GM18867 (cell line): ENCODE measurements around the gene WDTC1.
"Not testable (repeated sequence)": the region's sequence is repeated elsewhere in the genome, so short reads cannot be mapped to it uniquely, and the experiment has no call there.

Experiments
- ATAC-seq: cut with Tn5 transposase; IDR thresholded peaks from one replicate; pipeline ENCODE4 v1.9.1; 2021; ENCODE audit warnings: mild to moderate bottlenecking, moderate library complexity; ENCODE audit not compliant: unreplicated experiment

WDTC1 gene, protein sequence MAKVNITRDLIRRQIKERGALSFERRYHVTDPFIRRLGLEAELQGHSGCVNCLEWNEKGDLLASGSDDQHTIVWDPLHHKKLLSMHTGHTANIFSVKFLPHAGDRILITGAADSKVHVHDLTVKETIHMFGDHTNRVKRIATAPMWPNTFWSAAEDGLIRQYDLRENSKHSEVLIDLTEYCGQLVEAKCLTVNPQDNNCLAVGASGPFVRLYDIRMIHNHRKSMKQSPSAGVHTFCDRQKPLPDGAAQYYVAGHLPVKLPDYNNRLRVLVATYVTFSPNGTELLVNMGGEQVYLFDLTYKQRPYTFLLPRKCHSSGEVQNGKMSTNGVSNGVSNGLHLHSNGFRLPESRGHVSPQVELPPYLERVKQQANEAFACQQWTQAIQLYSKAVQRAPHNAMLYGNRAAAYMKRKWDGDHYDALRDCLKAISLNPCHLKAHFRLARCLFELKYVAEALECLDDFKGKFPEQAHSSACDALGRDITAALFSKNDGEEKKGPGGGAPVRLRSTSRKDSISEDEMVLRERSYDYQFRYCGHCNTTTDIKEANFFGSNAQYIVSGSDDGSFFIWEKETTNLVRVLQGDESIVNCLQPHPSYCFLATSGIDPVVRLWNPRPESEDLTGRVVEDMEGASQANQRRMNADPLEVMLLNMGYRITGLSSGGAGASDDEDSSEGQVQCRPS

GRCh38 chr1:27234049-27234882, at the start of gene WDTC1:
TSS of gene WDTC1 (plus strand) at chr1:27234632. CDS start at chr1:27261055, 26,423 bp downstream.
- peak; percentile 93 for ATAC-seq

GRCh38 chr1:27184665-27185064, 49.8 kb upstream of the WDTC1 start:
- not testable (repeated sequence) for ATAC-seq

DNA sequence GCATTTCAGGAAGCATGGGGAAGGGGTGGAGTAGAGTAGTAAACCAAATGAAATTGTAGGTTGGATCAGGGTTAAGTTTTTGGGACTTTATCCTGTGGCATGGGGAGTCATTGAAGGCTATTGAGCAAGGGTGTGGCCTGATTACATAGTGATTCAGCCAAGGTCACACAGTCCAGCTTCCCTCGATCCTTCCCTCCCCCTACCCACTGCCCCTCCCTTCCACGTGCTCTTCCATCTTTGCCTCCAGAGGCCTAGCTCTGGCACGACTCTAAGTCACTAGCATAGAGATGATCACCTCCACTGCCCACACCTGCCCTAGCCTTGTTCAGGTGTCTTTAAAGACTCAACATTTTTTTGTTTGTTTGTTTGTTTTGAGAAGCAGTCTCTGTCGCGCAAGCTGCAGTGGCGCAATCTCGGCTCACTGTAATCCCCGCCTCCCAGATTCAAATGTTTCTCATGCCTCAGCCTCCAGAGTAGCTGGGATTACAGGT, 42.3 kb upstream of the WDTC1 start:
- ATAC-seq, result no peak

DNA sequence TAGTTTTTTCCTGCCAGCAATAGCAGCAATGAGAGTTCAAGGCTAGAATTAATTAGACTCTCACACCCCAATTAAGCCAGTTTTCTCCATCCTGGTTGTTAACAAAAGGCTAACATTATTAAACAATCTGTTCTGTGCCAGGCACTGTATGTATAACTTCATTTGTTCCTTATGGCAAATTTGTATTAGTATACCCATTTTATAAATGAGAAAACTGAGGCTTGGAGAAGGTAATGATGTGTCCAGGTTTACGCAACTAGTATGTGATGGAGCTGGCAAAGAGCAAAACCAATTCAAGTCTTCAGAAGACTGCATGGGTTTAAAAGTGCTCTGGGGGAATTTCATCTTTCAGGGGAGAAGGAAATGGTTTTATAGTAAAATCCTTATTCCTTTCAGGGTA, 41.2 kb upstream of the WDTC1 start:
- no peak for ATAC-seq

- ATAC-seq, result no peak
Measured at GRCh38 chr1:27201295-27201694, 33.1 kb upstream of the WDTC1 start.

DNA sequence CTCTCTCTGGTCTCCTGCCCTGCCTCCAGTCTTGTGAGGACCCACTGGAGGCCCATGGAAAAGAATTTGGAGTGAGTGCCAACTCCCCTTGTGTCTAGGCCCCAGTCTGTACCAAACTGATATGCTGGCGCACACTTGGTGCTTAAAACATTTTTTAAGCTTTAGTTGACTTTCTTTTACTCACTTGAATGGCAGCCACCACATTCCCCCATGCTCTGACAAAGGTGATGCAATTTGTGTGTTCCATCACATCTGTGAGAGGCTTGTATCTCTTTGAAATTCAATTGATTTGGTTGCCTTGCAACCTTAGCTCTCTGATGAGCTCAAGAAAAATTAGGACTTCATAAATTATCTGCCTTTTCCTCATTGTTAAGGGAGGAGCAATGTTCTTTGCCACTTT, 30.5 kb upstream of the WDTC1 start:
- no peak for ATAC-seq

DNA sequence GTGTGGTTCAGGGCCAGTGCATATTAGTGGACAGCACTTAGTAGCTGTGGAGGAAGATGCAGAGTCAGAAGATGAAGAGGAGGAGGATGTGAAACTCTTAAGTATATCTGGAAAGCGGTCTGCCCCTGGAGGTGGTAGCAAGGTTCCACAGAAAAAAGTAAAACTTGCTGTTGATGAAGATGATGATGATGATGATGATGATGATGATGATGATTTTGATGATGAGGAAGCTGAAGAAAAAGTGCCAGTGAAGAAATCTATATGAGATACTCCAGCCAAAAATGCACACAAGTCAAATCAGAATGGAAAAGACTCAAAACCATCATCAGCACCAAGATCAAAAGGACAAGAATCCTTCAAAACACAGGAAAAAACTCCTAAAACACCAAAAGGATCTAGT, 27.2 kb upstream of the WDTC1 start:
- ATAC-seq, result not testable (repeated sequence)

DNA sequence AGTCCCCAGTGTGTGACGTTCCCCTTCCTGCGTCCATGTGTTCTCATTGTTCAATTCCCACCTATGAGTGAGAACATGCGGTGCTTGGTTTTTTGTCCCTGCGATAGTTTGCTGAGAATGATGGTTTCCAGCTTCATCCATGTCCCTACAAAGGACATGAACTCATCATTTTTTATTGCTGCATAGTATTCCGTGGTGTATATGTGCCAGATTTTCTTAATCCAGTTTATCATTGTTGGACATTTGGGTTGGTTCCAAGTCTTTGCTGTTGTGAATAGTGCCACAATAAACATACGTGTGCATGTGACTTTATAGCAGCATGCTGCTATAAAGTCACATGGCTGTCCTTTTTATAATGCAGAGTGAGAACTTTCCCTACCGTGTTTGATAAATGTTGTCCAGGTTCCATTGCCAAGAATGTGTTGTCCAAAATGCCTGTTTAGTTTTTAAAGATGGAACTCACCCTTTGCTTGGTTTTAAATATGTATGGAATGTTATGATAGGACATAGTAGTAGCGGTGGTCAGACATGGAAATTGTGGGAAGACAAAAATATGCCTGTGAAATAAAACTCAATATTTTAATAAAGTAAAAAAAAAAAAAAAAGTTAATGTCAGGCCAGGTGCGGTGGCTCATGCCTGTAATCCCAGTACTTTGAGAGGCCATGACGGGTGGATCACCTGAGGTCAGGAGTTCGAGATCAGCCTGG, 26.1 kb upstream of the WDTC1 start:
- ATAC-seq, result not testable (repeated sequence)

- ATAC-seq, result no peak
Measured at GRCh38 chr1:27216466-27216865, 18.0 kb upstream of the WDTC1 start.

DNA sequence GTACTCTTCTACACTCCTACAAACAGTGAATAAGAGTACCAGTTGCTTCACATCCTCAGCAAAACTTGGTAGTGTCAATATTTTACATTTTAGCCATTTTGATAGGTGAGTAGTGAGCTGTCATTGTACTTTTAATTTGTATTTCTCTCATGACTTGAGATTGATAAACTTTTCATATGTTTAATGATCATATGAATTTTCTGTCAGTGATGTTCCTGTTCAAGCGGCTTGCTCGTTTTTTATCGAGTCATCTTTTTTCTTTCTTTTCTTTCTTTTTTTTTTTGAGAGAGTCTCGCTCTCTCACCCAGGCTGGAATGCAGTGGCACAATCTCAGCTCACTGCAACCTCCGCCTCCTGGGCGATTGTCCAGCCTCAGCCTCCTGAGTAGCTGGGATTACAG, 17.0 kb upstream of the WDTC1 start:
- no peak for ATAC-seq

DNA sequence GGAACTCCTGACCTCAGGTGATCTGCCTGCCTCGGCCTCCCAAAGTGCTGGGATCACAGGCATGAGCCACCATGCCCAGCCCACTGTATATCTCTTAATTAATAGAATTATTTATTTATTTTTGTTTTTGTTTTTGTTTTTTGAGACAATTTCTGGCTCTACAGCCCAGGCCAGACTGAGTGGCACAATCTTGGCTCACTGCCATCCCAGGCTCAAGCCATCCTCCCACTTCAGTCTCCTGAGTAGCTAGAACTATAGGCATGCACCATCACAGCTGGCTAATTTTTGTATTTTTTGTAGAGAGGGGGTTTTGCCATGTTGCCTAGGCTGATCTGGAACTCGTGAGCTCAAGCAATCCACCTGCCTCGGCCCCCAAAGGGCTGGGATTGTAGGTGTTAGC, 15.7 kb upstream of the WDTC1 start:
- no peak for ATAC-seq

- ATAC-seq, result no peak
Measured at GRCh38 chr1:27220096-27220495, 14.3 kb upstream of the WDTC1 start.

- ATAC-seq, result not testable (repeated sequence)
Measured at GRCh38 chr1:27220702-27221497, 13.5 kb upstream of the WDTC1 start.

DNA sequence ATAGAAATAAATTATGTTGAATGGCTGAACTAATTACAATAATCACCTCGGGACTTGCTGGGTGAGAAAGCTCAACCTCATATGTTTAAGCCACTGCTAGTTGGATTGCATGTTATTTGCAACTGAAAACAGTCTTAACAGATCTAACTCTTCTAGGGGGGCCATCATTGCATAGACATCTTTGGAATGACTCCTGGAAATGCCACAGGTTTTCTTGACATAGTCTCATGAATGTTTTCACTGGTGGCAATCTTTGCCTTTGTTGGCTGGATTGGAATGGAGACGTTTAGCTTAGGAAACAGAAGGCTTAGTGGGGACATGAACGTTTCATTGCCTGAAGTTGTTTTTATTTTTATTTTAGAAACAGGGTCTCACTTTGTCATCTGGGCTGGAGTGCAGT, 8.8 kb upstream of the WDTC1 start:
- no peak for ATAC-seq

- no peak for ATAC-seq
Measured at GRCh38 chr1:27227765-27228164, 6.7 kb upstream of the WDTC1 start.

DNA sequence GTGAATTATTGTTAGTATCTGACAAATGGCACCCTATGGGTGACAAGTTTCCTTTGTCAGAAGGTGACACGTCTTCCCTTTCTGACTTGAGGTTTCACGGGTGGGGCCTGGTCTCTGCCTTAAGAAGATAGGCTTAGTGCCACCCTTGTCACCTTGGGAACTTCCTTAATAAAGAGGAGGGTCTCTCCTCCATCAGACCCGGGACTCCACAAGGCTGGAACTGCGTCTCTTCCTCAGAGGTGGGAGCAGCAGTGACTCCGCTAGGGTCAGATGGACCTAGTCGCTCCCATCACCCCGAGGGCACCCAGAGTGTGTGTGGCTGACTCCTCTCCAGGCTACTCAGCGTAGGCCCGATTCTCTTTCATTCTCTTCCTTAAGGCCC, 774 bp upstream of the WDTC1 start:
- ATAC-seq, result no peak

DNA sequence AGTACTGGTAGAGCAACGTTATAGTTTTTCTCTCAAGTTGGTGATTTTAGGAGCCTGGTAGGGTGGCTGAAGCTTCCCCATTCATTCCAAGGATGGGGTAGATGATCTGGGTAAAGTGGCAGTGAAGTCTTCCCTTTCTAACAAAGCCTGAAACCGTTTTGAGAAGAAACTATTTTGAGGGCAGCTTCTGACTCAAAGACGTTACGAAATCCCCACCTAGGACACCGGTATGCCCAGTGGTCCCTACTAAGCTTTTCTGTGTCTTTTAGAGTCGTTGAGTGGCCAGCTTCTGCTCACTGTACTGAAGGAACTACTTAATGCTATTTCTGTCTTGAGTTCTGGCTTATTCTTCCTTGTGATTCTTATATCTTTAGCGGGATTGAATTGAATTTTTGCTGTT, 1.4 kb downstream of the WDTC1 start:
- ATAC-seq, result no peak

GRCh38 chr1:27237112-27237511, 2.7 kb downstream of the WDTC1 start:
- no peak for ATAC-seq

DNA sequence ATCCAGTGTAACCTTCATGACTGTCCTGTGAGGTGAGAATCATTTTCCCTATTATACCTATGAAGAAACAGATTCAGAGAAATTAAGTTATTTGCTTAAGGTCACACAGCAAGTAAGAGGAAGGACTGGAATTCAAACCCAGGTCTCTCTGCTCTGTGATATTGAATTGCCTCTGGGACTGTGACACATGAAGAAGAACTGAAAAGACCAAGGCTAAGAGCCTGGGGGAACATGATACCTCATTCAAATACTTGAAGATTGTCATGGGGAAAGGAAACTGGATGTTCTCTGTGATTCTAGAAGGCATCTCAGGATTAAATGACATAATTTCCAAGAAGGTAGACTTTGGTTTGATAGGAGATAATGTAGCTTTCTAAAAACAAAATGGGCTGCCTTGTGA, 3.6 kb downstream of the WDTC1 start:
- no peak for ATAC-seq

DNA sequence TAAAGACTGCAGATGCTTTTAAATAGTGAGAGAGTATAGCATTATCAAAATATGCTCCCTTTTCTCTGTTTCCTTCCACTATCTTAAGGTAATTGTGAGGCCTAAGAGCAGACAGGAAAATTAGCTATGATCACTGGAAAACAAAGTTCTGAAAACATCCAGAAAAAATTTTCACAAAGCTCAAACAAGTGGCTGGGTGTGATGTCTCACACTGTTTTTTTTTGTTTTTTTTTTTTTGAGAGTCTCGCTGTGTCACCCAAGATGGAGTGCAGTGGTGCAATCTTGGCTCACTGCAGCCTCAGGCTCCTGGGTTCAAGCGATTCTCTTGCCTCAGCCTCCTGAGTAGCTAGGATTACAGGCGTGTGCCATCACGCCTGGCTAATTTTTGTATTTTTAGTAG, 7.2 kb downstream of the WDTC1 start:
- ATAC-seq, result no peak
